Measurements from ENCODE around the gene C1RL. TPM values are rescaled to one million over a fixed set of nuclear protein-coding genes. Genes with fewer than 3 reads are reported as not detected.

The C1RL gene
- total RNA-seq, 1 donor from 2014 or later = 58.5 TPM

- H3K4me1 Mint-ChIP-seq = peaks cover 18% of the 10 kb centered on the region
- peaks cover 25% of the 10 kb centered on the region for H3K27me3 Mint-ChIP-seq (ENCODE audit: low read depth)
- H3K36me3 Mint-ChIP-seq = peaks cover 2% of the 10 kb centered on the region
- no peak for DNase-seq (ENCODE audit: low spot score in 2 of 2, unreplicated experiment in 2 of 2)
- no peak overlapping the region for H3K4me3 Mint-ChIP-seq
- TF ChIP-seq CTCF (IDR thresholded peaks at IDR 0.05; ENCODE audit: unreplicated experiment) = no peak
- no peaks in the 10 kb centered on the region for H3K9me3 Mint-ChIP-seq
- no peak overlapping the region for H3K27ac Mint-ChIP-seq
Observed at GRCh38 chr12:7072035-7072434, 37.0 kb downstream of the C1RL start.

GRCh38 chr12:7069386-7069785 is 39.6 kb downstream of the C1RL start:
- H3K36me3 Mint-ChIP-seq = peaks cover 9% of the 10 kb centered on the region

GRCh38 chr12:7068994-7069346 is 40.0 kb downstream of the C1RL start:
- H3K27me3 Mint-ChIP-seq (ENCODE audit: low read depth) = peaks cover 15% of the 10 kb centered on the region
- H3K4me1 Mint-ChIP-seq = peaks cover 18% of the 10 kb centered on the region
- no peak for TF ChIP-seq CTCF (IDR thresholded peaks at IDR 0.05; ENCODE audit: unreplicated experiment)
- H3K4me3 Mint-ChIP-seq = no peak overlapping the region
- no peak for DNase-seq (ENCODE audit: low spot score in 2 of 2, unreplicated experiment in 2 of 2)
- peak overlapping the region; percentile 79 for H3K27ac Mint-ChIP-seq
- H3K36me3 Mint-ChIP-seq = peaks cover 9% of the 10 kb centered on the region
- H3K9me3 Mint-ChIP-seq = no peaks in the 10 kb centered on the region

More at GRCh38 chr12:7069386-7069785, 39.6 kb downstream of the C1RL start:
- H3K27ac Mint-ChIP-seq = peak overlapping the region; percentile 79
- H3K4me3 Mint-ChIP-seq = no peak overlapping the region
- no peak for DNase-seq (ENCODE audit: low spot score in 2 of 2, unreplicated experiment in 2 of 2)
- no peak for TF ChIP-seq CTCF (IDR thresholded peaks at IDR 0.05; ENCODE audit: unreplicated experiment)
- H3K9me3 Mint-ChIP-seq = no peaks in the 10 kb centered on the region
- peaks cover 15% of the 10 kb centered on the region for H3K27me3 Mint-ChIP-seq (ENCODE audit: low read depth)
- peaks cover 18% of the 10 kb centered on the region for H3K4me1 Mint-ChIP-seq

GRCh38 chr12:7068240-7068993 is 40.6 kb downstream of the C1RL start:
- H3K4me1 Mint-ChIP-seq = peaks cover 18% of the 10 kb centered on the region
- H3K27me3 Mint-ChIP-seq (ENCODE audit: low read depth) = peaks cover 11% of the 10 kb centered on the region
- no peaks in the 10 kb centered on the region for H3K9me3 Mint-ChIP-seq
- no peak for TF ChIP-seq CTCF (IDR thresholded peaks at IDR 0.05; ENCODE audit: unreplicated experiment)
- no peak for DNase-seq (ENCODE audit: low spot score in 2 of 2, unreplicated experiment in 2 of 2)
- no peak overlapping the region for H3K4me3 Mint-ChIP-seq
- peak overlapping the region; percentile 79 for H3K27ac Mint-ChIP-seq
- peaks cover 9% of the 10 kb centered on the region for H3K36me3 Mint-ChIP-seq

- Mint-ChIP-seq H3K27me3 (ENCODE audit: low read depth) (peaks cover 6% of the 10 kb centered on the region), H3K27ac (no peak overlapping the region), H3K9me3 (no peaks in the 10 kb centered on the region), H3K4me1 (peaks cover 18% of the 10 kb centered on the region), H3K36me3 (peaks cover 9% of the 10 kb centered on the region), H3K4me3 (no peak overlapping the region)
- TF ChIP-seq CTCF (IDR thresholded peaks at IDR 0.05; ENCODE audit: unreplicated experiment) = no peak
- DNase-seq (ENCODE audit: low spot score in 2 of 2, unreplicated experiment in 2 of 2) = no peak
Observed at GRCh38 chr12:7067096-7067495, 41.9 kb downstream of the C1RL start.

Measured in mesothelial cell of epicardium (in vitro differentiated cells).